H9 (cell line): ENCODE measurements around the gene CCDC186. TPM values are rescaled to one million over a fixed set of nuclear protein-coding genes. Genes with fewer than 3 reads are reported as not detected.

Experiments used
- DNase-seq: peaks from one replicate; pipeline ENCODE4 v3.0.0-alpha.2; 2017
- H2AFZ ChIP-seq: one replicate; pipeline ENCODE4 v1.6.1; 2013; ENCODE audit warnings: mild to moderate bottlenecking, low read length, control low read depth, moderate library complexity
- H2AK5ac ChIP-seq: 2 replicates; pipeline ENCODE4 v1.6.1; 2013; ENCODE audit warnings: low read length, control low read depth, mixed read lengths; ENCODE audit not compliant: insufficient read length
- H2BK120ac ChIP-seq: one replicate; pipeline ENCODE4 v1.6.1; 2013; ENCODE audit warnings: low read depth, mild to moderate bottlenecking, low read length, control low read depth, inconsistent platforms; ENCODE audit not compliant: poor library complexity, severe bottlenecking
- H2BK12ac ChIP-seq: 2 replicates; pipeline ENCODE4 v1.6.1; 2013; ENCODE audit warnings: low read length, control low read depth, mixed read lengths, low read depth; ENCODE audit not compliant: insufficient read length
- H2BK15ac ChIP-seq: 2 replicates; pipeline ENCODE4 v1.6.1; 2013; ENCODE audit warnings: low read depth, low read length, control low read depth
- H2BK20ac ChIP-seq: one replicate; pipeline ENCODE4 v1.6.1; 2013; ENCODE audit warnings: low read depth, mild to moderate bottlenecking, low read length, control low read depth, inconsistent platforms; ENCODE audit not compliant: poor library complexity, severe bottlenecking
- H2BK5ac ChIP-seq: 2 replicates; pipeline ENCODE4 v1.6.1; 2013; ENCODE audit warnings: low read length, control low read depth, mixed read lengths; ENCODE audit not compliant: insufficient read length
- H3K14ac ChIP-seq: 2 replicates; pipeline ENCODE4 v1.6.1; 2013; ENCODE audit warnings: low read length, control low read depth; ENCODE audit not compliant: insufficient read depth
- H3K18ac ChIP-seq: 2 replicates; pipeline ENCODE4 v1.6.1; 2013; ENCODE audit warnings: low read depth, mild to moderate bottlenecking, mixed read lengths, low read length, control low read depth; ENCODE audit not compliant: insufficient read length
- H3K23ac ChIP-seq: 2 replicates; pipeline ENCODE4 v1.6.1; 2013; ENCODE audit warnings: low read length, control low read depth, mixed read lengths, low read depth; ENCODE audit not compliant: insufficient read length
- H3K23me2 ChIP-seq: 2 replicates; pipeline ENCODE4 v1.6.1; 2013; ENCODE audit warnings: low read depth, mild to moderate bottlenecking, mixed read lengths, low read length, control low read depth; ENCODE audit not compliant: insufficient read length, poor library complexity, severe bottlenecking
- H3K27ac ChIP-seq: 2 replicates; pipeline ENCODE4 v1.5.1; 2013; ENCODE audit warnings: low read length, control low read depth, mixed read lengths, low read depth; ENCODE audit not compliant: insufficient read length
- H3K27me3 ChIP-seq: 2 replicates; pipeline ENCODE4 v1.6.1; 2013; ENCODE audit warnings: low read length, control low read depth, inconsistent platforms; ENCODE audit not compliant: insufficient read depth
- H3K4ac ChIP-seq: 2 replicates; pipeline ENCODE4 v1.6.1; 2013; ENCODE audit warnings: low read depth, mild to moderate bottlenecking, control low read depth, inconsistent platforms, low read length, moderate library complexity
- H3K4me1 ChIP-seq: 2 replicates; pipeline ENCODE4 v1.6.1; 2013; ENCODE audit warnings: low read length, control low read depth, inconsistent platforms; ENCODE audit not compliant: insufficient read depth
- H3K4me2 ChIP-seq: 2 replicates; pipeline ENCODE4 v1.6.1; 2013; ENCODE audit warnings: low read length, control low read depth, mixed read lengths; ENCODE audit not compliant: insufficient read length, insufficient read depth
- H3K56ac ChIP-seq: 2 replicates; pipeline ENCODE4 v1.6.1; 2013; ENCODE audit warnings: low read depth, mild to moderate bottlenecking, mixed read lengths, low read length, control low read depth; ENCODE audit not compliant: insufficient read length
- H3K79me1 ChIP-seq: 2 replicates; pipeline ENCODE4 v1.6.1; 2013; ENCODE audit warnings: low read depth, mild to moderate bottlenecking, moderate library complexity, low read length, control low read depth, inconsistent platforms; ENCODE audit not compliant: insufficient read depth, poor library complexity, severe bottlenecking
- H3K79me2 ChIP-seq: 2 replicates; pipeline ENCODE4 v1.6.1; 2013; ENCODE audit warnings: low read length, control low read depth, inconsistent platforms; ENCODE audit not compliant: insufficient read depth
- H3K9ac ChIP-seq: 2 replicates; pipeline ENCODE4 v1.6.1; 2013; ENCODE audit warnings: low read length, control low read depth, mixed read lengths; ENCODE audit not compliant: insufficient read length; ENCODE audit errors: extremely low read depth
- H3K9me3 ChIP-seq: one replicate; pipeline ENCODE4 v1.6.1; 2013; ENCODE audit warnings: low read depth, low read length, inconsistent platforms; ENCODE audit not compliant: control insufficient read depth
- H3T11ph ChIP-seq: one replicate; pipeline ENCODE4 v1.6.1; 2013; ENCODE audit warnings: mild to moderate bottlenecking, low read length, control low read depth, inconsistent platforms
- H4K20me1 ChIP-seq: one replicate; pipeline ENCODE4 v1.6.1; 2013; ENCODE audit not compliant: control insufficient read depth, insufficient read length, insufficient read depth
- H4K5ac ChIP-seq: 2 replicates; pipeline ENCODE4 v1.6.1; 2013; ENCODE audit warnings: low read depth, mild to moderate bottlenecking, mixed read lengths, low read length, control low read depth; ENCODE audit not compliant: insufficient read length
- H4K8ac ChIP-seq: replicated peaks from 2 replicates; pipeline ENCODE4 v1.6.1; 2013; ENCODE audit warnings: low read length, control low read depth, mixed read lengths, low read depth; ENCODE audit not compliant: insufficient read length
- H4K91ac ChIP-seq: 2 replicates; pipeline ENCODE4 v1.6.1; 2013; ENCODE audit warnings: low read depth, mild to moderate bottlenecking, moderate library complexity, mixed read lengths, low read length, control low read depth; ENCODE audit not compliant: insufficient read length
- H3K27ac Mint-ChIP-seq, 3 experiments: 2 replicates in 2 of 3; 3 replicates in 1 of 3; pipeline ENCODE4 v1.8.0; 2020 to 2021; ENCODE audit warnings: mixed read lengths in 3 of 3, mild to moderate bottlenecking in 1 of 3, moderate library complexity in 1 of 3
- H3K27me3 Mint-ChIP-seq: 2 replicates; pipeline ENCODE4 v1.8.0; 2021; ENCODE audit warnings: low read depth, mild to moderate bottlenecking, moderate library complexity, mixed read lengths
- H3K36me3 Mint-ChIP-seq, 3 experiments: 2 replicates in 2 of 3; 3 replicates in 1 of 3; pipeline ENCODE4 v1.8.0; 2020 to 2021; ENCODE audit warnings: low read depth in 3 of 3, mixed read lengths in 3 of 3; ENCODE audit not compliant: insufficient read depth in 1 of 3
- H3K4me1 Mint-ChIP-seq, 2 experiments: 2 replicates each; pipeline ENCODE4 v1.8.0; 2020; ENCODE audit warnings: mixed read lengths in 2 of 2
- H3K4me3 Mint-ChIP-seq, 2 experiments: 2 replicates in 1 of 2; 3 replicates in 1 of 2; pipeline ENCODE4 v1.8.0; 2020 to 2021; ENCODE audit warnings: mild to moderate bottlenecking in 2 of 2, mixed read lengths in 2 of 2, moderate library complexity in 1 of 2
- H3K9me3 Mint-ChIP-seq, 2 experiments: 2 replicates in 1 of 2; 3 replicates in 1 of 2; pipeline ENCODE4 v1.8.0; 2020; ENCODE audit warnings: mild to moderate bottlenecking in 2 of 2, mixed read lengths in 2 of 2, moderate library complexity in 1 of 2
- WGBS: extraction: QIAGEN DNeasy Blood & Tissue Kit; methylation state at CpG from one replicate; pipeline ENCODE4 v1.1.7; 2013; ENCODE audit warnings: missing lambda C conversion rate, low lambda C conversion rate, mixed read lengths; ENCODE audit not compliant: insufficient read length; ENCODE audit errors: extremely low coverage; 5-methylcytosine and 5-hydroxymethylcytosine counted together
- total RNA-seq: library from RNA; stranded (reverse); gene quantifications from 2 replicates; pipeline ENCODE4 v1.2.1, GENCODE V29; 2021
- TF ChIP-seq, protein P1 (sequence below): fragments of 200-600 bp; sonication (generic); conservative IDR thresholded peaks from 3 replicates; pipeline ENCODE4 v1.8.0; 2021; ENCODE audit warnings: antibody characterized with exemption, mild to moderate bottlenecking

Gene CCDC186
- total RNA-seq, 1 experiment from 2014 or later: 16.7 TPM

DNA sequence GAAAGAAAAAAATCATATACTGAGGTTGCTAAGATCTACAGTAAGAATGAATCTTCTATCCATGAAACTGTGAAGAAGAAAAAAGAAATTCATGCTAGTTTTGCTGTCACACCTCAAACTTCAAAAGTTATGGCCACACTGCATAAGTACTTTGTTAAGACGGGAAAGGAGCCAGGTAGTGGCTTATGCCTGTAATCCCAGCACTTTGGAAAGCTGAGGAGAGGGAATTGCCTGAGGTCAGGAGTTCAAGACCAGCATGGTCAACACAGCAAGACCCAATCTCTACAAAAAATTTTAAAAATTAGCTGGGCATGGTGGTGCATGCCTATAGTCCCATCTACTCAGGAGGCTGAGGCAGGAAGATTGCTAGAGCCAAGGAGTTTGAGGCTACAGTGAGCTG lies 22.1 kb downstream of the CCDC186 start:
- peaks cover 9 to 44% (median 37%) of the 10 kb centered on the region in 3 experiments; a peak in 6 of 7 replicates for H3K36me3 Mint-ChIP-seq
- Histone ChIP-seq H2BK5ac (no peak overlapping the region), H3K27ac (no peak overlapping the region), H3K14ac (no peak overlapping the region), H4K20me1 (no peaks in the 10 kb centered on the region), H3K18ac (no peak overlapping the region), H3K23ac (no peak overlapping the region), H2AFZ (no peak overlapping the region), H3K79me1 (peaks cover 3% of the 10 kb centered on the region), H3K79me2 (no peaks in the 10 kb centered on the region), H3K56ac (no peak overlapping the region), H3K9ac (no peak overlapping the region), H3T11ph (no peak overlapping the region), H4K91ac (no peak overlapping the region), H4K8ac (no peak overlapping the region), H2BK15ac (no peak overlapping the region), H3K27me3 (no peaks in the 10 kb centered on the region), H2BK12ac (no peak overlapping the region), H3K4me2 (no peak overlapping the region), H3K23me2 (no peaks in the 10 kb centered on the region), H3K9me3 (no peaks in the 10 kb centered on the region), H3K4ac (no peak overlapping the region), H2BK120ac (no peak overlapping the region), H2AK5ac (no peak overlapping the region), H3K4me1 (no peaks in the 10 kb centered on the region), H4K5ac (no peak overlapping the region), H2BK20ac (no peak overlapping the region)
- no peak for DNase-seq
- H3K4me1 Mint-ChIP-seq: peaks cover 4% of the 10 kb centered on the region in 2 experiments; a peak in 3 of 4 replicates
- H3K27ac Mint-ChIP-seq: no peak overlapping the region
- H3K9me3 Mint-ChIP-seq: peaks cover 0 to 3% of the 10 kb centered on the region in 2 experiments; a peak in 1 of 5 replicates
- H3K4me3 Mint-ChIP-seq: no peak overlapping the region
- TF ChIP-seq, protein P1, sequence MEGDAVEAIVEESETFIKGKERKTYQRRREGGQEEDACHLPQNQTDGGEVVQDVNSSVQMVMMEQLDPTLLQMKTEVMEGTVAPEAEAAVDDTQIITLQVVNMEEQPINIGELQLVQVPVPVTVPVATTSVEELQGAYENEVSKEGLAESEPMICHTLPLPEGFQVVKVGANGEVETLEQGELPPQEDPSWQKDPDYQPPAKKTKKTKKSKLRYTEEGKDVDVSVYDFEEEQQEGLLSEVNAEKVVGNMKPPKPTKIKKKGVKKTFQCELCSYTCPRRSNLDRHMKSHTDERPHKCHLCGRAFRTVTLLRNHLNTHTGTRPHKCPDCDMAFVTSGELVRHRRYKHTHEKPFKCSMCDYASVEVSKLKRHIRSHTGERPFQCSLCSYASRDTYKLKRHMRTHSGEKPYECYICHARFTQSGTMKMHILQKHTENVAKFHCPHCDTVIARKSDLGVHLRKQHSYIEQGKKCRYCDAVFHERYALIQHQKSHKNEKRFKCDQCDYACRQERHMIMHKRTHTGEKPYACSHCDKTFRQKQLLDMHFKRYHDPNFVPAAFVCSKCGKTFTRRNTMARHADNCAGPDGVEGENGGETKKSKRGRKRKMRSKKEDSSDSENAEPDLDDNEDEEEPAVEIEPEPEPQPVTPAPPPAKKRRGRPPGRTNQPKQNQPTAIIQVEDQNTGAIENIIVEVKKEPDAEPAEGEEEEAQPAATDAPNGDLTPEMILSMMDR: no peak
- H3K27me3 Mint-ChIP-seq: no peaks in the 10 kb centered on the region
- WGBS: no CpG with 5 or more reads among the region's 1 CpG
